Activated CD4-positive, alpha-beta T cell treated with anti-CD3 and anti-CD28 coated beads for 36 hours (primary cell): Measurements from ENCODE around the gene SLC22A5. TPM values are rescaled to one million over a fixed set of nuclear protein-coding genes. Genes with fewer than 3 reads are reported as not detected.

ENCODE experiments used
- ATAC-seq: fragments of 200-7000 bp; cut with Tn5 transposase; one replicate; pipeline ENCODE4 v1.10.0; 2021; ENCODE audit warnings: mild to moderate bottlenecking, moderate library complexity
- CTCF ChIA-PET: fragments of 350-600 bp; sonication (Branson Sonifier 250); formaldehyde crosslinking; loops from one replicate; lab custom pipeline; 2021; ENCODE audit warnings: antibody characterized with exemption; lab: Charles Lee
- POLR2A ChIA-PET: fragments of 350-600 bp; sonication (Branson Sonifier 250); formaldehyde crosslinking; loops from one replicate; lab custom pipeline; 2021; ENCODE audit warnings: antibody characterized with exemption, inconsistent platforms; lab: Charles Lee
- DNase-seq: peaks from one replicate; pipeline ENCODE4 v3.0.0-alpha.2; 2020
- H3K27ac Mint-ChIP-seq: one replicate; pipeline ENCODE4 v1.8.0; 2021; ENCODE audit warnings: mixed read lengths
- H3K27me3 Mint-ChIP-seq: one replicate; pipeline ENCODE4 v1.8.0; 2021; ENCODE audit warnings: mixed read lengths
- H3K36me3 Mint-ChIP-seq: one replicate; pipeline ENCODE4 v1.8.0; 2021; ENCODE audit warnings: low read depth, mixed read lengths
- H3K4me1 Mint-ChIP-seq: one replicate; pipeline ENCODE4 v1.8.0; 2021; ENCODE audit warnings: mixed read lengths
- H3K4me3 Mint-ChIP-seq: one replicate; pipeline ENCODE4 v1.8.0; 2021; ENCODE audit warnings: mild to moderate bottlenecking, moderate library complexity, mixed read lengths
- H3K9me3 Mint-ChIP-seq: one replicate; pipeline ENCODE4 v1.8.0; 2021; ENCODE audit warnings: low read depth, mixed read lengths
- intact Hi-C, 2 experiments: fragments of 100-400 bp; cut with DNase I in 1 of 2; cut with micrococcal nuclease in 1 of 2; formaldehyde crosslinking; loops; one replicate each; pipeline versions ENCODE4 v1.14.2 to v1.15.1; 2022 to 2024; cut with DNase I, micrococcal nuclease
- total RNA-seq, 2 experiments: library from RNA; stranded (reverse); gene quantifications; one replicate each; pipeline ENCODE4 v1.2.3, GENCODE V29; 2021

Gene SLC22A5
- 1 to 10 TPM; 3.7 to 4.9 TPM for total RNA-seq

DNA sequence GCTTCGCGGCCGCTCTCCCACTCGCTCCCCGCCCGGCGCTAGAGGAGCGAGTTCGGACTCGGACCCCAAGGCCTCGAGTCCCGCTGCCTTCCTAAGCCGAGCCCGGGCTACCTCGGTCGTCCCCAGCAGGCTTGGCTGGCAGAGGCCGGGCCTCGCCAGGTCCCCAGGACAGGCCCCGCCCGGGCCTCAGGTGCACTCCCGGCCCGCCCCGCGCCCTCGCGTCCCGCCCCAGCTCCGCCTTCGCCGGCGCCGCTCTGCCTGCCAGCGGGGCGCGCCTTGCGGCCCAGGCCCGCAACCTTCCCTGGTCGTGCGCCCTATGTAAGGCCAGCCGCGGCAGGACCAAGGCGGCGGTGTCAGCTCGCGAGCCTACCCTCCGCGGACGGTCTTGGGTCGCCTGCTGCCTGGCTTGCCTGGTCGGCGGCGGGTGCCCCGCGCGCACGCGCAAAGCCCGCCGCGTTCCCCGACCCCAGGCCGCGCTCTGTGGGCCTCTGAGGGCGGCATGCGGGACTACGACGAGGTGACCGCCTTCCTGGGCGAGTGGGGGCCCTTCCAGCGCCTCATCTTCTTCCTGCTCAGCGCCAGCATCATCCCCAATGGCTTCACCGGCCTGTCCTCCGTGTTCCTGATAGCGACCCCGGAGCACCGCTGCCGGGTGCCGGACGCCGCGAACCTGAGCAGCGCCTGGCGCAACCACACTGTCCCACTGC is at the start of gene SLC22A5:
Gene SLC22A5 (plus strand): TSS at position 237 of the 707 bp plus-strand sequence. CDS start 263 bp downstream, at position 500.
- Mint-ChIP-seq H3K4me3 (peak within 1 kb of the TSS; percentile 66), H3K27me3 (no peaks in the 10 kb centered on the region)
- DNase-seq = peak; percentile 84

DNA sequence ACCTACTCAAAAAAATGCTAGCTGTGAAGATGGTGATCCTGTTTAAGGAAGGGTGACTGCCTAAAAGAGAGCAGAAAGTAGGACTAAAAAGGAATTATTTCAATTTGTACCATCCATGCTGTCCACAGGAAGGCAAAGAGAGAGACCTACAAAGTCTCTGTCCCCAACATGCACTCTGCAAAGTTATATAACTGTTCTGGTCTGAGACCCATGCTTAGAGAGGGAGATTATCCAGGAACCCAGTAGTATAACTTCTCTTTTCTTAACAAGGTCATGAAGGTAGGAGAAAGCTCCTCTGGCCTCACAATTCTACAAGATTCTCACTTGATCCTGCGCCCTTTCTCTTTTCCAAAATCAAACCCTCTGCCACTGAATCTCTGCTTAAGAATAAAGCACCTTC is 49.5 kb upstream of the SLC22A5 start:
- ChIA-PET POLR2A (no interaction called here), CTCF (interaction anchor here (0.7 to 1.1 kb wide), 2 partner anchors 30 to 500 kb away, joined by 3 to 4 read pairs; no protein-coding TSS in a partner anchor)
- intact Hi-C loops = no loop called here
- DNase-seq = no peak
- H3K4me1 Mint-ChIP-seq = no peaks in the 10 kb centered on the region
- ATAC-seq = no peak
- H3K27me3 Mint-ChIP-seq = no peaks in the 10 kb centered on the region
- H3K27ac Mint-ChIP-seq = no peak overlapping the region
- H3K4me3 Mint-ChIP-seq = no peak overlapping the region
- H3K9me3 Mint-ChIP-seq = no peaks in the 10 kb centered on the region
- peaks cover 2% of the 10 kb centered on the region for H3K36me3 Mint-ChIP-seq

More for the DNA sequence above, at the start of gene SLC22A5:
- ChIA-PET CTCF (interaction anchor here (0.6 to 2.0 kb wide), 13 partner anchors 12 to 199 kb away, joined by 3 to 11 read pairs (median 3); partner anchors contain the start of gene SLC22A4), POLR2A (interaction anchor here (0.6 to 1.3 kb wide), 4 partner anchors 76 to 652 kb away, joined by 3 to 5 read pairs (median 4); no protein-coding TSS in a partner anchor)
- no peaks in the 10 kb centered on the region for H3K9me3 Mint-ChIP-seq
- intact Hi-C loops = loop anchor here (1.0 to 5.0 kb wide), 7 partner anchors 74 to 368 kb away; partner anchors contain the start of gene KIF3A (in 1 of the 2)
- peak within 1 kb of the TSS; percentile 80 for H3K27ac Mint-ChIP-seq
- peaks cover 24% of the 10 kb centered on the region for H3K4me1 Mint-ChIP-seq
- ATAC-seq = peak; percentile 97
- peaks cover 2% of the 10 kb centered on the region for H3K36me3 Mint-ChIP-seq

DNA sequence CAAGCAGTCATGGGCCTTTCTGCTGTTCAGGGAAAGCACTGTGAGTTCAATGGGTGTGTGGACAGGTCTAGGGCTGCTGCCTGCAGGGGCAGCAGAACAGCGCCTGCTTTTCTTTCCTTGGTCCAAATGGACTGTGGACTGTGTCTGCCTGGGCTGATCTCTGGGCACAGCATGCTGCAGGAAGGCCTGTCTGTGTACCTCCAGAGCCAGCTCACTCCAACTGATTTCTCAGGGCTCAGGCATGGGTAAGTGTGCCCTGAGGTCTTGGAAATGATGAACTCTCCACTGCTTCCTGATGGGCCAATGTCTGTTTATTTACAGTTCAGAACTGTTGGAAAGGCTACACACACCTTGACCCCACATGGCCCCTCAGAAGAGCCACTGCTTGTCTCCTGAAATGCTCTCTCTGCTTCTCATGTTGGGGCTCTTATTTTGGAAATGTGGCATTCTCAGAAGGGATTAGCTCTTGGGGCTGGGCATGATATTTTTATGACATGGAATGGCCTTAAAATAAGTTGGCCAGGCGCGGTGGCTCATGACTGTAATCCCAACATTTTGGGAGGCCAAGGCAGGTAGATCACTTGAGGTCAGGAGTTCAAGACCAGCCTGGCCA is 48.3 kb upstream of the SLC22A5 start:
- no peak overlapping the region for H3K4me3 Mint-ChIP-seq
- ATAC-seq = no peak
- no peak for DNase-seq
- no peaks in the 10 kb centered on the region for H3K9me3 Mint-ChIP-seq
- H3K27ac Mint-ChIP-seq = no peak overlapping the region
- intact Hi-C loops = no loop called here
- peaks cover 2% of the 10 kb centered on the region for H3K36me3 Mint-ChIP-seq
- H3K4me1 Mint-ChIP-seq = no peaks in the 10 kb centered on the region
- no peaks in the 10 kb centered on the region for H3K27me3 Mint-ChIP-seq
- CTCF ChIA-PET = interaction anchor here (0.7 kb wide), 1 partner anchor 40 kb away, joined by 3 read pairs; no protein-coding TSS in a partner anchor
- POLR2A ChIA-PET = no interaction called here

DNA sequence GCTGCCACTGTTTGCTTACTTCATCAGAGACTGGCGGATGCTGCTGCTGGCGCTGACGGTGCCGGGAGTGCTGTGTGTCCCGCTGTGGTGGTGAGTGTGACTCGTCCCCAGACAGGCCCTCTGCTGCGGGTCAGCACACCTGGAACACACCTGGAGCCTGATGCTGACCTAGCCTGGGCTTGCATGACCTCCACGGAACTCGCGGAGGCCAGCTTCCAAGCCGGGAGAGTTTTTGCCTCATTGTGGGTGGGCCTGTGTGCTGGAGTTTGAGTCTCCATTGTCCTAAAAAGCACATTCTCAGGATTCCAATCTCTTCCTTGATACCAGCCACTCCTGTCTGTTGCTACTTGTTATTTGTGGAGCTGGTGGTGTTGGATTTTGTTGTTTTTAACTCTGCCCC is 47.2 kb upstream of the SLC22A5 start:
- Mint-ChIP-seq H3K36me3 (peaks cover 2% of the 10 kb centered on the region), H3K27ac (no peak overlapping the region), H3K4me3 (no peak overlapping the region), H3K27me3 (no peaks in the 10 kb centered on the region), H3K4me1 (no peaks in the 10 kb centered on the region), H3K9me3 (no peaks in the 10 kb centered on the region)
- no peak for DNase-seq
- CTCF ChIA-PET = no interaction called here
- intact Hi-C loops = no loop called here
- no peak for ATAC-seq
- POLR2A ChIA-PET = no interaction called here

DNA sequence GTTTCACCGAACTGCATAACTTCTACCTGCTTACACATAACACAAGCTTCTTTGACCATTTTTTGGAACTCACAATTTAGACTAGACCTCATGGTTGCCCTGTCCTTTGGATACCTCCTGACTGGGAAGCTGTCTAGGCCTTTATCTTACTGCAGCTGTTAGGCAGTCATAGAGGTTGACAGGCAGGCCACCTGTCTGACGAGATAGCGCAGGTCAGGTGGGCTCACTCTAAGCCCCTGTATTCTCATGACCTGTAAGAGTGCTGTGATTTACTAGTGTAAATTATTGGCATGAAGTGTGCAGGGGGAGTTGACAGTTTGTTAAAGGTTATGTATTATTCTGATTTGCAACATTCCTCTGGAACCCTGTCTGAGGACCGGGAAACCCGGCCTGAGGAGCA is 46.3 kb upstream of the SLC22A5 start:
- H3K4me3 Mint-ChIP-seq = no peak overlapping the region
- DNase-seq (no peak), ATAC-seq (no peak)
- H3K36me3 Mint-ChIP-seq = peaks cover 2% of the 10 kb centered on the region
- intact Hi-C loops = no loop called here
- H3K4me1 Mint-ChIP-seq = no peaks in the 10 kb centered on the region
- H3K27me3 Mint-ChIP-seq = no peaks in the 10 kb centered on the region
- ChIA-PET CTCF (no interaction called here), POLR2A (no interaction called here)
- H3K27ac Mint-ChIP-seq = no peak overlapping the region
- no peaks in the 10 kb centered on the region for H3K9me3 Mint-ChIP-seq

DNA sequence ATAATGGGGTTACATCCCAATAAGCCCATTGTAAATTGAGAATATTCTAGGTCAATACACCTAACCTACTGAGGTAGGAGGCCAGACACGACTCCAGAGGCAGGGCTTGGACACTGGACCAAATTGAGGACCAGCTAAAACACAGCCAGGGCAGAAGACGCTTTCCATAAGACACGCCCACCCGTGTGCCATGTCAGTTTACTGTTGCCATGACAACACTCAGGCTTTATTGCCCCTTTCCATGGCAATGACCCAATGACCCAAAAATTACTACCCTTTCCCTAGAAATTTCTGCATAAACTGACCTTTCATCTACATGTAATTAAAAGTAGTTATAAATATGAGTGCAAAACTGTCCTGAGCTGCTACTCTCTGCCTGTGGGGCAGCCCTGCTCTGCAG is 43.8 kb upstream of the SLC22A5 start:
- ChIA-PET CTCF (interaction anchor here (1.2 to 1.3 kb wide), 2 partner anchors 54 to 87 kb away, joined by 4 to 6 read pairs; no protein-coding TSS in a partner anchor), POLR2A (no interaction called here)
- Mint-ChIP-seq H3K27me3 (no peaks in the 10 kb centered on the region), H3K4me1 (no peaks in the 10 kb centered on the region), H3K9me3 (no peaks in the 10 kb centered on the region), H3K27ac (no peak overlapping the region), H3K36me3 (peaks cover 2% of the 10 kb centered on the region), H3K4me3 (no peak overlapping the region)
- intact Hi-C loops = no loop called here
- no peak for DNase-seq
- ATAC-seq = no peak

DNA sequence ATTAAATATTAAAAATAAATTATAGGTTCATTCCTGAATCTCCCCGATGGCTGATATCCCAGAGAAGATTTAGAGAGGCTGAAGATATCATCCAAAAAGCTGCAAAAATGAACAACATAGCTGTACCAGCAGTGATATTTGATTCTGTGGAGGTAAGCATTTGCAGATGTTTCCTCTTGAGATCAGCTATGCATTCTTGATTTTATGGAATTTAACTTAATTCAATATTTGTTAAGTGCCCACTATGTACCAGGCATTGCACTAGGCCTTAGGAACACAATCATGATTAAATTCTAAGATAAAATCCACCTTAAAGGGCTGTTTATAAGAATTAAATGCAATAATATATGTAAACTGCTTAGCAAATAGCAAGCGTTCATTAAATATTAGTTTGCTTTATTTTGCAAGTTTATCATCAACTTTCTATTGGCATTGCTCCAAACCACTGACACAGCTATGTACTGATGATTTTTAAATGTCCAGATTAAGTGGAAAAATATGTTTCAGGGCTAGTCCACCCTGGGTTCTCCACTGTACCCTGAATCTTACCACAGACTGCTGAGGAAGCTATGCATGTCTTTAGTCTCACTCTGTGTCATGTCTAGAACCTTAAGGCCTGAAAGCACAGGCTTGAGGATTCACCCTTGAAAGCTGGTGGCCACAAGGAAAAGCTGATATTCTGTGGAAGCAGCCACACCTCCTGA is 42.1 kb upstream of the SLC22A5 start:
- CTCF ChIA-PET = interaction anchor here (1.1 to 1.2 kb wide), 2 partner anchors 42 to 200 kb away, joined by 3 read pairs; no protein-coding TSS in a partner anchor
- Mint-ChIP-seq H3K4me1 (no peaks in the 10 kb centered on the region), H3K4me3 (no peak overlapping the region), H3K9me3 (no peaks in the 10 kb centered on the region), H3K27ac (no peak overlapping the region), H3K27me3 (no peaks in the 10 kb centered on the region), H3K36me3 (peaks cover 4% of the 10 kb centered on the region)
- DNase-seq (no peak), ATAC-seq (no peak)
- POLR2A ChIA-PET = no interaction called here
- intact Hi-C loops = no loop called here

DNA sequence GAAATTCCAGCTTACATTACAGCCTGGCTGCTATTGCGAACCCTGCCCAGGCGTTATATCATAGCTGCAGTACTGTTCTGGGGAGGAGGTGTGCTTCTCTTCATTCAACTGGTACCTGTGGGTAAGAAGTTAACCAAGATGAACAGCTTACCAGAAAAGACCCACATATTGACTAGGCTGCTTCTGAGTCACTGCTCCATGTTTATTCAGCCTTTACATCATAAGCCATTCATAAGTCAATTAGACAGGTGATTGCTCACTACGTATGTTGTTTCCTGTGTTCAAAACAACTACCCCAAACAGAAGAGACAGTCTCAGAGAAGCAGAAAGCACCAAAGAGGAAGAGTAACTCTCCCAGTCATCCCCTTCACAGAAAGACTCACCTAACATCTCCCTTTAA is 34.7 kb upstream of the SLC22A5 start:
- Mint-ChIP-seq H3K4me3 (no peak overlapping the region), H3K4me1 (peaks cover 4% of the 10 kb centered on the region), H3K27me3 (no peaks in the 10 kb centered on the region), H3K9me3 (no peaks in the 10 kb centered on the region), H3K36me3 (peaks cover 3% of the 10 kb centered on the region), H3K27ac (no peak overlapping the region)
- intact Hi-C loops = no loop called here
- ATAC-seq (peak; percentile 91), DNase-seq (no peak)
- ChIA-PET CTCF (interaction anchor here (0.6 kb wide), 1 partner anchor 484 kb away, joined by 3 read pairs; no protein-coding TSS in a partner anchor), POLR2A (no interaction called here)

DNA sequence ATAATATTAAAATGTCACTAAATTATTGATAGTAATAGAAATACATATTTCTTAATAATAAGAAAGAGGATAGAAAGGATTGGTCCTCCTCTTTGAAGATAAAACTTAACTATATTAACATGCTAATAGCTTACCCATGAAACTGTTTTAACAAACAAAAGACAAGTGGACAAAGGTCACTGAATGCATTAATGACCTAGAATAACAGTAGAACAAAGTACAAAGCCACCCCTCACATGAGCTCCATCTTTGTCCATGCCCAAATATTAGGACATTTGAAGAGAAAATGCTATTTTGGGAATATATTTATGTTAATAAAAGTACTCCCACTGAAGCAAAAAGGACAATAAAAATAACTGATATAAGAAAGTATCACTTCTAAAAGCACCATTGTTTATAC is 34.1 kb upstream of the SLC22A5 start:
- Mint-ChIP-seq H3K27me3 (no peaks in the 10 kb centered on the region), H3K4me1 (peaks cover 4% of the 10 kb centered on the region), H3K4me3 (no peak overlapping the region), H3K36me3 (peaks cover 3% of the 10 kb centered on the region), H3K27ac (no peak overlapping the region), H3K9me3 (no peaks in the 10 kb centered on the region)
- ATAC-seq (no peak), DNase-seq (no peak)
- intact Hi-C loops = no loop called here
- POLR2A ChIA-PET = no interaction called here
- CTCF ChIA-PET = interaction anchor here (1.1 kb wide), 1 partner anchor 34 kb away, joined by 3 read pairs; the partner anchor contains the start of gene SLC22A5

DNA sequence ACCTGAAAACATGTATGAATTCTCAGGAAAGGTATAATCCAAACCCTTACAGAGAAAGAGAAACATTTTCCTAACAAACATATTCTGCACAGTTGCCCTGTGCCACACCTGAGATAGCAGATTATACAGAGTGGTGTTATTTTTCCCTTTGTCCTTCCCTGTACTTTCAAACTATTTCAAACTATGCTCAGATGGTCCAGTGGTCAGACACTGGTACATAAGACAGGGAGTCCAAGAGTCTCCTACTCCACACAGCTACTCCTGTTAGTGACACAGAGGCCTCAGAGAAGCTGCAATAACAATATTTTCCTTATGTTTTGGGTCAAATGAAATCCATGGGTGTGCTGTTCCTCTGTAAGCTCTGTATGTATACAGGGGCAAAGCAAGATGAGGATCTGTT is 30.0 kb upstream of the SLC22A5 start:
- ATAC-seq = no peak
- no peaks in the 10 kb centered on the region for H3K9me3 Mint-ChIP-seq
- ChIA-PET POLR2A (no interaction called here), CTCF (no interaction called here)
- no peaks in the 10 kb centered on the region for H3K27me3 Mint-ChIP-seq
- H3K27ac Mint-ChIP-seq = no peak overlapping the region
- H3K4me1 Mint-ChIP-seq = peaks cover 4% of the 10 kb centered on the region
- intact Hi-C loops = no loop called here
- no peaks in the 10 kb centered on the region for H3K36me3 Mint-ChIP-seq
- no peak overlapping the region for H3K4me3 Mint-ChIP-seq
- DNase-seq = no peak
